GM19023 (cell line): ENCODE results near the gene APOBEC4.

Experiments
- ATAC-seq: cut with Tn5 transposase; IDR thresholded peaks from one replicate; pipeline ENCODE4 v1.9.1; 2021; ENCODE audit warnings: mild to moderate bottlenecking, moderate library complexity; ENCODE audit not compliant: unreplicated experiment

Gene APOBEC4

DNA sequence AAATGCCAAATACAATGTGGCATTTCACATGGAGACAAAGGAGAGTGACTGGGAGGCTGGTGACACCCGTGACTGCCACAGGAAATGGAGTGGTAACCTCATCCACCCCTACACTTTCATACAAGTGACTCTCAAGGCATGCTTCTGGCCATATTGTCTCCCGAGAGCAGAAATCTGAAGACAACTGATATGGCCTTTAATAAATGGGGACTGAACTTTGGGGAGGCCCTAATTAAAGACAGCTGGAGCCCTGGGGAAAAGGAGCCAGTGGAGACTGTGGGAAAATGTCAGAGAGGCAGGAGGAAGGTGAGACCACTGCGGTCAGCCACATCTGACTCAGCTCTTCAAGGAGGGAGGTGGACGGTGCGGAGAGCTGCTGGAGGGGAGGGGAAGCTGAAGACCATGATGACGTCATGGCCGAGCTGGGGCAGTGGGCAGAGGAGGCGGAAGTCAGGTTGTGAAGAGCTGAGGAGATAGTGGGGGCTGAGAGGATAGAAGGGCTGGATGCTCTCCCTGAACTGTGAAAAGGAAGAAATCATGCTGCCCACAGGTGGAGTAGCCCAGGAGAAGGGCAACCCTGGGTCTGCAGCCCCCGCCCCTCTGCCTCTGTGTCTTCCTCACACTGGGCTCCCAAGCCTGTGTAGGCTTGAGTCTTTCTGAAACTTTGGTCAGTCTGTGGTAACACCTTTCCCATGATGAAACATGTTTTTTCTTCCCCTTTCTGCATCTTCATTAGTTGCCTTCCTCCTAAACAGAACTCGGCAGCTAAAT lies 48.9 kb downstream of the APOBEC4 start:
- ATAC-seq: peak; percentile 58

DNA sequence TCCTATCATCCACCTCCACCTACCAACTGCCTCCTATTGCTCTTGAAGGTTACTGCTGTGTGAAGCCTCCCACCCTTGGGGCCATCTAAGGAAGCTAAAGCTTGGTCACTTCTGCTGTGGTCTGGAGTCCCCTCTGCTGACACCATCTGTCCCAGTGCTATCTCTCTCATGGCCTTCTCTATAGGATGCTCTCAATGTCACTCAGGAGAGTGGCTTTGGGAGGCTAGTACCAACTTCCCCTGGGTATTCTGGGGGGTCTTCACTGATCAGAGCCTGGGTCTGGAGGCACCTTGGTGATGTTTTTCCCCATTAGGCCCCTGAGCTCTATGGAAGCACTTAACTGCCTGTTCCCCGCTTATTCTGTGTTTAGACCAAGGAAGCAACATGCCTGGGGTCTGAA lies 50.6 kb downstream of the APOBEC4 start:
- no peak for ATAC-seq

DNA sequence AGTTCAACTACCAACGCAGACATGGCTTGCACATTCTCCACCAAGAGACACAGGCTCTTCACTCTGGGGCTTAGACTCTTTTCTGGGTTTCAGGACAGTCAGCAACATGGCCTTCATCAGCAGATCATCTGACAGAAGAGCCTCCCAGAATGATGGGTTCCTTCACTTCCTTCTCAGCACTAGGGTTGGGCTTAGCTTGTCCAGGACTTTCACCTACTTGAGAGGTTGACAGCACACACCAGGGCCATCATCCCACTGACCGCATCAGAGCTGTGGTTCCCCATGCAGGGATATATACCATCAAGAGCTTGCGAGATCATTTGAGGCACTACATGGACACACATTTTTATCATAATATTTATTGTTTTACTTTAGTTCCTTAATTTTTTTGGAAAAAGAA lies 52.5 kb downstream of the APOBEC4 start:
- ATAC-seq: no peak

DNA sequence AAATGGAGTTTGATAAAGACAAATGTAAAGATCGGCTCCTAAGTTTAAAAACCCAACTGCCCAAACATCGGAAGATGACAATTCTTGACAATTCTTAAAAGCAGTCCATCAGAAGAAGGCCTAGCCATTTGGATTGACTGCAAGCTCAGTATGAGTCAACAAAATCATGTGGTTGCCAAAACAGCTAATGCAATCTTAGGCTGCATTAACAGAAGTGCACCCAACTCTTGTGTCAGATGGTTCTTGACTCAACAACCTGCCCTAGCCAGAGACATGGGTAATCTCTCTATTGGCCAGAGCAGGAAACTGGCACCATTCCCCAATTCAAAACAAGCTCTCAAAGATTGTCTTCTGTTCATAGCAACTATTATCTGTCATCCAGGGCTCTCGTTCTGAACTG lies 53.0 kb downstream of the APOBEC4 start:
- no peak for ATAC-seq

DNA sequence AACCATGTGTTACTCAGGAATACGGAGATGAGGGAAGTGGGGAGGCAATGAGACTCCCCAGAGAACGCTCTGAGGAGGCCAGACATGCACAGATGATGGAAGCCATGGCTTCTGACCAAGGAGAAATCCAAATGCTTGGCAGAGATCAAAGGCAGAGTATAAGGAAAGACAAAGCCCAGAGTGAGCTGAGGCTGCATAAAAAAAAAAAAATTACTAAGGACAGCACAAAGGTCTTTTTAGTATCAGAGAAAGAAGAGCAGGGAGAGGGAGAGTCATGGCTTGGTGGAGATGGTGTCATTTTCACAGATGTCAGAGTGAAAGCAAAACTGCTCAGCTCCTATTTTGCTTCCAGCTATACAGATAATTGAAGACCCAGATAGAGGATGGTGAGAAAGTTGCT lies 54.7 kb downstream of the APOBEC4 start:
- ATAC-seq: peak; percentile 65

DNA sequence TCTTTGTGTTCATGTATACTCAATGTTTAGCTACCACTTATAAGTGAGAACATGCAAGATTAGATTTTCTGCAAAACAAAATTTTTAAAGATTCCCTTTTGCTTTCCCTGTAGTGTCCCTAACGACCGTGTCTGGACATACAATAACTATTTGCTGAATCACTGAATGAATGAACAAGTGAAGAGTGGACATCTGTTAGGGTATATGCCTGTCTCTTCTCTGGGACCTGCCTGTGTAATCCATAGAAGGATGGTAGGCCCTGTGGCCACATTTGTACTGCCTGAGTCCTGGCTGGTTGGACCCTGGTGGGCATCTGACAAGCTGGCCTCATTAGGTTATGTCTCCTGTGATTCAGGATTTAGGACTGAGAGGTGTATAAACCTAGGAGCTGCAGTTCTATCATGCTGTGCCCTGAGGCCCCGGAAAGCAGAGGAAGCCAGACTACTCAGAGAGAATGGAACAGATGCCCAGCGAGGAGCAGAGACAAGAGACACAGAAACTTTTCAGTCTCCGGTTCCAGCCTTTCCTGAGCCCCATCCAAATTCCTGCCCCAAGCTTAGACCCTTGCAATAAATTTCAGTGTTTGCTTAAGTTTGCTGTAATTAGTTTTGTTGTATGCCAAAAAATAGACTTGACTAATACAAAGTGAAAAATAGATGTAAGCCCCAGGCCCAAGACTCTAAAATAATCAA lies 55.3 kb downstream of the APOBEC4 start:
- no peak for ATAC-seq

DNA sequence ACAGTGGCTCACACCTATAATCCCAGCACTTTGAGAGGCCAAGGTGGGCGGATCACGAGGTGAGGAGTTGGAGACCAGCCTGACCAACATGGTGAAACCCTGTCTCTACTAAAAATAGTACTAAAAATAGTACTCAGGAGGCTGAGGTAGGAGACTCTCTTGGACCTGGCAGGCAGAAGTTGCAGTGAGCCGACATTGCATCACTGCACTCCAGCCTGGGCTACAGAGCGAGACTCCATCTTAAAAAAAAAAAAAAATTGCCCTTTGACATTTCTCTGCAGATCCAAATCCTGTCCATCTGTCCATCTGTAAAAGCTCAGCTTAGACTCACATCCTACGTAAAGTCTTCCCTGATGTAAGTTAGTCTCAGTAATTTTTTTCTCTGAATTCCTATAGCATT lies 56.6 kb downstream of the APOBEC4 start:
- no peak for ATAC-seq
